ENCODE results near the gene CDK13.
"Not testable (repeated sequence)": the region's sequence is repeated elsewhere in the genome, so short reads cannot be mapped to it uniquely, and the experiment has no call there.

CDK13 gene

GRCh38 chr7:40134428-40135316 lies 184.6 kb downstream of the CDK13 start, which contains the start of the genes MPLKIP and SUGCT:
MPLKIP (minus strand) TSS chr7:40134622; CDS start chr7:40134567, 55 bp downstream.
SUGCT (plus strand) TSS chr7:40135005.
- peak within 1 kb of the TSS; percentile 75 for H3K4me3 ChIP-seq (ENCODE audit: low read length)
- peak; percentile 51 for TF ChIP-seq CTCF (conservative IDR thresholded peaks at IDR 0.05; ENCODE audit: low read length)
- DNase-seq (ENCODE audit: low read depth): peak; percentile 86

GRCh38 chr7:40135317-40135610 lies 185.2 kb downstream of the CDK13 start:
- H3K4me3 ChIP-seq (ENCODE audit: low read length): peak overlapping the region; percentile 75
- TF ChIP-seq CTCF (conservative IDR thresholded peaks at IDR 0.05; ENCODE audit: low read length): no peak
- peak; percentile 14 for DNase-seq (ENCODE audit: low read depth)

GRCh38 chr7:40137563-40137962 lies 187.5 kb downstream of the CDK13 start:
- no peak for DNase-seq (ENCODE audit: low read depth)
- TF ChIP-seq CTCF (conservative IDR thresholded peaks at IDR 0.05; ENCODE audit: low read length): no peak
- H3K4me3 ChIP-seq (ENCODE audit: low read length): no peak overlapping the region

- TF ChIP-seq CTCF (conservative IDR thresholded peaks at IDR 0.05; ENCODE audit: low read length): no peak
- no peak overlapping the region for H3K4me3 ChIP-seq (ENCODE audit: low read length)
- no peak for DNase-seq (ENCODE audit: low read depth)
These were observed 188.9 kb downstream of the CDK13 start for GRCh38 chr7:40138973-40139372.

- H3K4me3 ChIP-seq (ENCODE audit: low read length); DNase-seq (ENCODE audit: low read depth): not testable (repeated sequence)
These were observed 189.8 kb downstream of the CDK13 start for GRCh38 chr7:40139891-40140290.

GRCh38 chr7:40141916-40142315 lies 191.9 kb downstream of the CDK13 start:
- not testable (repeated sequence) for DNase-seq (ENCODE audit: low read depth); H3K4me3 ChIP-seq (ENCODE audit: low read length)

GRCh38 chr7:40145596-40146130 lies 195.6 kb downstream of the CDK13 start:
- not testable (repeated sequence) for H3K4me3 ChIP-seq (ENCODE audit: low read length); DNase-seq (ENCODE audit: low read depth)

- no peak overlapping the region for H3K4me3 ChIP-seq (ENCODE audit: low read length)
- no peak for TF ChIP-seq CTCF (conservative IDR thresholded peaks at IDR 0.05; ENCODE audit: low read length)
- DNase-seq (ENCODE audit: low read depth): peak; percentile 22
These were observed 197.6 kb downstream of the CDK13 start for GRCh38 chr7:40147371-40148246.

- DNase-seq (ENCODE audit: low read depth); H3K4me3 ChIP-seq (ENCODE audit: low read length): not testable (repeated sequence)
These were observed 198.2 kb downstream of the CDK13 start for GRCh38 chr7:40148247-40148580.
